HG03095 (cell line): ENCODE data around the gene HOATZ.

Experiments used
- ATAC-seq: cut with Tn5 transposase; IDR thresholded peaks from one replicate; pipeline ENCODE4 v1.9.1; 2021; ENCODE audit warnings: moderate library complexity; ENCODE audit not compliant: unreplicated experiment

Gene HOATZ

DNA sequence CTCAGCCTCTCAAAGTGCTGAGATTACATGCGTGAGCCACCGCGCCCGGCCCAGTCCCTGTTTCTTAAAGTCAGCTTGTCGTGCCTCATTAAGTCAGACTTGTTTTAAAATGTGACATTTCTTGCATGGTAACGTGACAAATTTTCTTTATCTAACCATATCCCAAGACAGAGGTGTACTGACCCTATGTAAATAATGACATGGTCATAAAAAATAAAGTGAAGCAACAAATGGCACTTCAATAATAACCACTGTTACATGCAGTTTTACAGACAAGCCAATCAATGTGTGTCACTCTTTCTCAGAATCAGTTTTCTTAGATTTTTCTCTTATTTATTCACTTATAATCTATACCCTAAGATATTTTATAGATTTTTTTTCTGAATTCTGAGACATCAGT lies 61.2 kb downstream of the HOATZ start:
- ATAC-seq, result no peak

DNA sequence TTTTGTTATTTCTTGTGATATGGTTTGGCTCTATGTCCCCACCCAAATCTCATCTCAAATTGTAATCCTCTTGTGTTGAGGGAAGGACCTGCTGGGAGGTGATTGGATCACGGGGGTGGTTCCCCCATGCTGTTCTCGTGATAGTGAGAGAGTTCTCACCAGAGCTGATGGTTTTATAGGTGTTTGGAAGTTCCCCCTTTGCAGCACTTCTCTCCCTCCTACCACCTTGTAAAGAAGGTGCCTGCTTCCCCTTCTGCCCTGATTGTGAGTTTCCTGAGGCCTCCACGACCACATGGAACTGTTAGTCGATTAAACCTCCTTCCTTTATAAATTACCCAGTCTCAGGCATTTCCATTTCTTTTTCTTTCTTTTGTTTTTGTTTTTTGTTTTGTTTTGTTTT lies 63.2 kb downstream of the HOATZ start:
- no peak for ATAC-seq

DNA sequence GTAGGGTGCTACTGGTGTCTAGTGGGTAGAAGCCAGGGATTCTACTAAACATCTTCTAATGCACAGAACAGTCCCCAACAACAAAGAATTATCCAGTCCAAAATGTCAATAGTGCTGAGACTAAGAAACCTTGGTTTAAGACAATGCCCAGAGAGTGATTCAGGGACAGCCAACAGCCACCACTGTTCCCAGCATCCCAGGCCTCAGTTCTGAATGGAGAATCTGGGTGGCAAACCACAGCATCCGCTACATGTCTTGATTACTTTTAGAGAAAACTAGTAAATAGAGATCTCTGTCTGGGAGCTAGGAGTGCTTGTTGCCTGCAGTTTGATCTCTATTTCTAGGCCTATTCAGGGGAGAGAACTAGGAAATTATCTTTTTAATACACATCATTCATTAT lies 66.8 kb downstream of the HOATZ start:
- ATAC-seq, result no peak

DNA sequence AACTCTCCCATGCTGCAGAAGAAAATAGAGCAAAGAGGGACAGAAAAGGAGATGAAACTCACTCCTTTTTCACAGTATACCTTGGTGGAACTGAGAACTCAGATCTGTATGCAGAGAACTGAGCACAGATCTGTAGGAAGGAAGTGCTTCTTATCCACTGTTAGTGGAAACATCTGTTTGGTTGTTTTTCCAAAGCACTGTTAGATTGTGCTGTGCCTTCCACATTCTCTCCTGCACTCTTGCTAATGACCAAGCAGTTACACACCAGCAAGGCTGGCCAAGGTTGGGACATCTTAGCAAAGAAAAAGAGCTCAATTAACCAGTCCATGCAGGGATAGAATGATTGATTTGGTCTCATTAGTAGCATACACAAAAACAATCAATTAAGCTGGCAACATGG lies 67.6 kb downstream of the HOATZ start:
- no peak for ATAC-seq

DNA sequence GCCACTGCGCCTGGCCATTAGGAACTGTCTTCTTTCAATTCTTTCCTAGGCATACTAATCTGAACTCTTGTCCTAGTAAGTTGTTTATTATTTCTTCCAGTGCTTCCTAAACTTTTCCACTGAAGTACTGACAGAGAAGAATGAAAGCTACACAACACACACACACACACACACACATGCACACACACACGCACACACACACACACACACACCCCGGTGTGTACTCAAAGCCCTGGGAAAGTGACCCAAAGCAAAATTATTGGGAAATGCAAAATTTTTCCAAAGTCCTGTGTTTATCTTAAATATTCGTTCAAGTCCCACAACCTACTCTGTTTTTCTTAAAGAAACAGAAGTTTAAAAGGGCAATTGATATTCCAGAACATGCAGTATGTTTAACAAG lies 68.3 kb downstream of the HOATZ start:
- no peak for ATAC-seq

DNA sequence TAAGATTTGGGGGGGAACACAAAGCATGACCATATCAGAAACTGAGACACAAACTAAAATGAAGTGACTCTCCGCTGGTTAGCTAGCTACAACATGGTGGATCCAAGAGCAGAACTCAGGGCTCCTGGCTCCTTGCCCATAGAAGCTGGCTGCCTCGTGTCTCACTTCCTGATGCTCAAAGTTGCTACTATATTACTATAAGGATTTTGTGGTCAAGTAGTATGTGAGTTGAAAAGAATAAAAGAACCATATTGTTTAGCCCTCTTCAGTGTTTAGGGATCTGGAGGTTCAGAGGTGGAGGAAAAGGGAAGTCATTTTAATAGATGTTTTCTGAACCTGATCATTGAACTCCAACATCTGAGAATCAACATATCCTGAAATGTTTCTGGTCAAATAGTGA lies 70.8 kb downstream of the HOATZ start:
- ATAC-seq, result no peak

DNA sequence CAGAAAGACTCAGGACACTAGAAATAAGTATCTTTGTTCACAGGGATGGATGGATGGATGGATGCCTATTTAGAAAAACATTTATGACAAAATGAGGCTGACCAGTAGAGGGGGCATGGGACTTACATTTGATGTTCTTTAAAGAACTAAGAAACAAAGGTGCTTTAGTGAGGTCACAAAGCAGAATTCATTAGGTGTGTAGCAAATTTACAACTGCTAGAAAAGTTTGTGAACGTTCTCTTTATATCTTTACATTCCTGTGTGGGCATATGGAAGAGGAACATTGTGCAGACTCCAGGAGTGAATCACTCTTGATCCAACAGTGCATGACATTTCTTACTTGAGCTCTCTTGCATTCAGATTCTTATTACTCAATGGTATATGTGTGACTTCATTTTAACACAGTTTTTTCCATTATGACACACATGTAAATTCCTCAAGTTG lies 71.8 kb downstream of the HOATZ start:
- ATAC-seq, result no peak
